UCSD-AML1 (cell line): ENCODE results near the gene VTI1A.
"Not testable (repeated sequence)": the region's sequence is repeated elsewhere in the genome, so short reads cannot be mapped to it uniquely, and the experiment has no call there.

Experiments
- DNase-seq: peaks from one replicate; lab custom pipeline; 2025; ENCODE audit not compliant: unreplicated experiment; lab: John Stamatoyannopoulos, UW

Gene VTI1A

GRCh38 chr10:112585960-112586359 lies 138.9 kb downstream of the VTI1A start:
- no peak for DNase-seq

GRCh38 chr10:112587729-112588128 lies 140.7 kb downstream of the VTI1A start:
- no peak for DNase-seq

GRCh38 chr10:112588225-112588990 lies 141.4 kb downstream of the VTI1A start:
- DNase-seq, result no peak

- no peak for DNase-seq
Observed at GRCh38 chr10:112589081-112589480, 142.1 kb downstream of the VTI1A start.

GRCh38 chr10:112590786-112591185 lies 143.8 kb downstream of the VTI1A start:
- DNase-seq, result not testable (repeated sequence)

- no peak for DNase-seq
Observed at GRCh38 chr10:112593023-112593422, 146.0 kb downstream of the VTI1A start.

GRCh38 chr10:112601214-112602090 lies 154.4 kb downstream of the VTI1A start:
- DNase-seq, result no peak

- no peak for DNase-seq
Observed at GRCh38 chr10:112603062-112603461, 156.0 kb downstream of the VTI1A start.

GRCh38 chr10:112605063-112605462 lies 158.0 kb downstream of the VTI1A start:
- peak; percentile 14 for DNase-seq

GRCh38 chr10:112607506-112607905 lies 160.5 kb downstream of the VTI1A start:
- no peak for DNase-seq

GRCh38 chr10:112613620-112614019 lies 166.6 kb downstream of the VTI1A start:
- DNase-seq, result no peak

- no peak for DNase-seq
Observed at GRCh38 chr10:112614072-112614471, 167.1 kb downstream of the VTI1A start.

- DNase-seq, result no peak
Observed at GRCh38 chr10:112614586-112614985, 167.6 kb downstream of the VTI1A start.

- DNase-seq, result no peak
Observed at GRCh38 chr10:112615269-112615668, 168.3 kb downstream of the VTI1A start.

- DNase-seq, result no peak
Observed at GRCh38 chr10:112616647-112617046, 169.6 kb downstream of the VTI1A start.

- DNase-seq, result no peak
Observed at GRCh38 chr10:112618814-112619213, 171.8 kb downstream of the VTI1A start.

- no peak for DNase-seq
Observed at GRCh38 chr10:112619556-112619955, 172.5 kb downstream of the VTI1A start.

- no peak for DNase-seq
Observed at GRCh38 chr10:112622786-112623185, 175.8 kb downstream of the VTI1A start.

GRCh38 chr10:112624546-112625048 lies 177.6 kb downstream of the VTI1A start:
- no peak for DNase-seq

GRCh38 chr10:112628951-112629609 lies 182.1 kb downstream of the VTI1A start:
- no peak for DNase-seq
